T-helper 1 cell treated with Interleukin-12 subunit alpha and Interleukin-12 subunit beta and Interleukin-4 antibody, amounts not matched to agents 30 μg/mL and 1 μg/mL, for 36 hours (primary cell): ENCODE data around the gene COL18A1.

ENCODE experiments used
- H3K27ac Mint-ChIP-seq: one replicate; pipeline ENCODE4 v1.8.0; 2021; ENCODE audit warnings: mild to moderate bottlenecking, mixed read lengths
- H3K27me3 Mint-ChIP-seq: one replicate; pipeline ENCODE4 v1.8.0; 2021; ENCODE audit warnings: low read depth, mixed read lengths
- H3K36me3 Mint-ChIP-seq: one replicate; pipeline ENCODE4 v1.8.0; 2021; ENCODE audit warnings: low read depth, mixed read lengths
- H3K4me1 Mint-ChIP-seq: one replicate; pipeline ENCODE4 v1.8.0; 2021; ENCODE audit warnings: low read depth, mixed read lengths
- H3K4me3 Mint-ChIP-seq: one replicate; pipeline ENCODE4 v1.8.0; 2021; ENCODE audit warnings: mild to moderate bottlenecking, moderate library complexity, mixed read lengths
- H3K9me3 Mint-ChIP-seq: one replicate; pipeline ENCODE4 v1.8.0; 2021; ENCODE audit warnings: mixed read lengths

Gene COL18A1

DNA sequence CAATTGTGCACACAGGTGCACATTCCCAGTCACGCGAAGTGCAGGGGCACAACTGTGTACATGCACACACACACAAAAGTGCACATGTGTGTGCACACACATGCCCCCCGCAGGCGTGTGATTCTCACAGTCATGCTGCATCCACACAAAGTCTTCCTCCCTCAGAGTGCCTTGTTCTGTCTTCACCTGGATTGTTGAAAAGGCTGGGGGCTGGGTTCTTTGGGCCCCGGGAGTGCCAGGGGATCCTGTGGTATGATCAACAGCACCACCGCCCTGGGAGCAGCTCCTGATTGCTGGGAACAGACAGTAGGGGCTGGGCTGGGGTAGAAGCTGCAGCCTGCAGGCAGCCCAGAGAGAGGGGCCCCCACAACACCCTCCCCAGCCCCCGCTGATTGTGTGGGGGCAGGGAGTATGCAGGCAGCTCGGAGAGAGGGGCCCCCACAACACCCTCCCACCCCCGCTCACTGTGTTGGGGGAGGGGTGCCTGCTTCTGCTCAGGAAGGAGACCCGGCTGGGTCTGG, 3.4 kb downstream of the COL18A1 start:
- Mint-ChIP-seq H3K36me3 (peaks cover 1% of the 10 kb centered on the region), H3K27ac (no peak overlapping the region), H3K4me3 (no peak overlapping the region), H3K4me1 (peaks cover 4% of the 10 kb centered on the region), H3K9me3 (no peaks in the 10 kb centered on the region), H3K27me3 (peaks cover 35% of the 10 kb centered on the region)

DNA sequence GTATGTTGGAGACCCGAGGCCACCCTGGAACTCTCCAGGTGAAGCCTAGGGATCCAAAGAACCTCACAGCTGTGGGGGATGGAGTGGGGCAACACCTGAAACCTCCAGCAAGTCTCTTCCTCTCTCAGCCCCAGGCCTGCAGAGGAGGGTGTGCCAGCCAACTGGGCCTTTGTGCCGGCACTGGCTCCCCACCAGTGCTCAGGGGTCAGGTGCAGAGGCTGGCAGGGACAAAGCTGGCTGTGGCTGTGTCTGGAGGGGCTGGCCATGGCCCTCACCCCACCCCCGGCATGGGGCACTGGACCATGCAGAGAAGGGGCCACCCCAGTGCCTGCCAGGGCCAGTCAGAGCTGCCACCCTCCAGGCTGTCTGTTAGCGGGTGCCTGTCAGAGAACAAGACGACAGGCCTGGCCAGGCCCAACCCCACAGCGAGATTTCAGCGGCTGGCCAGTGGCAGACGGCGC, 3.9 kb downstream of the COL18A1 start:
- no peaks in the 10 kb centered on the region for H3K36me3 Mint-ChIP-seq
- peaks cover 30% of the 10 kb centered on the region for H3K27me3 Mint-ChIP-seq
- H3K9me3 Mint-ChIP-seq = no peaks in the 10 kb centered on the region
- no peak overlapping the region for H3K27ac Mint-ChIP-seq
- peaks cover 2% of the 10 kb centered on the region for H3K4me1 Mint-ChIP-seq
- H3K4me3 Mint-ChIP-seq = no peak overlapping the region

DNA sequence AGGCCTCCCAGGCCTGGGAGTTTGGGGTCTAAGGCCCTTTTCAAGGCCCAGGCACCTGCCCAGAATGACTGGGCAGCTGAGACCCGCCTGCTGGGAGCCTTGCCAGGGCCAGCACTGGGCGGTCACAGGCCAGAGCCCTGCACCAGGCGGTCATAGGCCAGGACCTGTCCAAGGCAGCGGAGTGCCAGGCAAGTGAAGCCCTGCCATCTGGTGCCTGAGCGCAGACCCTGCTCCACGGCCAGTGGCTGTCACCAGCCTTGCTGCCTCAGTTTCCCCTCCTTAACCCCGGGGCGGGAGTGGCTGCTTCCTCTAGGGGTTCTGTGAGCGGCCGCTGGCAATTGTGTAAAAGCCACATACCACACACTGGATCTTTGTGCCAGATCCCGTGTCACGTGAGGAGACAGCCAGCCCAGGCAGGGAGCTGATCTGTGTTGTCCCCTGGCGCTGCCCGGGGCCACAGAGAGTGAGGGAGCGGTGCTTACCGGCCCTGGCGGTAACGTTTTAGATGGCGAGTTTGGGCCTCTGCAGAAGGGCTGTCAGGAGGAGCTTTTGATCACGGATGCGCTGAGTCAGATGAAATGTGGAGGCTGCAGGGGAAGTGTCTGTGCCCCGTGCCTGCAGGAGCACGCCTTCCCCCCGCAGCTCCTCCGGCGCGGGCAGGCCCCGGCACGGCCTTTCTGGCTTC, 4.6 kb downstream of the COL18A1 start:
- H3K4me3 Mint-ChIP-seq = no peak overlapping the region
- no peaks in the 10 kb centered on the region for H3K4me1 Mint-ChIP-seq
- H3K9me3 Mint-ChIP-seq = no peaks in the 10 kb centered on the region
- peaks cover 23% of the 10 kb centered on the region for H3K27me3 Mint-ChIP-seq
- H3K27ac Mint-ChIP-seq = no peak overlapping the region
- no peaks in the 10 kb centered on the region for H3K36me3 Mint-ChIP-seq

DNA sequence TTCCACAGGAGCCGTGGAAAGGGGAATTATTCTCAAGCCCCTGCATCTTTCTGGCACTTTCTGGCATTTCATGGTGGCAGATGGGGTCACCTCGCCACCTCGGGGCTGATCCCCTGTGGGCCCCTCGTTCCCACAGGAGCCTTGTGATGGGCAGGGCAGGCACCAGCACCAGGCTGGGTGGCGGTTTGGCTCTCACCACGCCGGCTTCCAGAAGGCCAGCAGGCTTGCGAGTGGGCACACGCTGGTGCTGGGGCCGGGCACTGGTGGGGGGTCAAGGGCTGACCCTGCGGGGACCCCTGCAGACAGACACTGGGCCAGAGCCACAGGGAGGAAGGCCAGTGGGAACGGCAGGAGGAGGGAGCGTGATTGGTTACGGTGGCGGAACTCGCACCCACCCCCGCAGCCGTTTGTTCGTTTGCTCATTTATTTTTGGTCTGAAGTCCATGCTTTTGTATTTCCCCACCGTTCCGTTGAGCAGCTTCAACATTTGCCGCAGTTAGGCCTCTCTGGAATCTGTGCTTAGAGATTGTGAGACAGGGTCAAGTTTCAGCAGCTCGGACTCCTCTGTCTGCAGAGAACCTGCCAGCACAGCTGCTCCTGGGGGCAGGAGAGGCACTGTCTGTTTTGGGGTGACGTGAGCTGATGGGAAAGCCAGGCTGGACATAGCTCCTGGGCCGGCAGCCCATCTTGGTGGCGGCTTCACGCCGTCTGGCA, 5.3 kb downstream of the COL18A1 start:
- Mint-ChIP-seq H3K36me3 (no peaks in the 10 kb centered on the region), H3K27ac (no peak overlapping the region), H3K27me3 (peaks cover 23% of the 10 kb centered on the region), H3K4me1 (no peaks in the 10 kb centered on the region), H3K9me3 (no peaks in the 10 kb centered on the region), H3K4me3 (no peak overlapping the region)

DNA sequence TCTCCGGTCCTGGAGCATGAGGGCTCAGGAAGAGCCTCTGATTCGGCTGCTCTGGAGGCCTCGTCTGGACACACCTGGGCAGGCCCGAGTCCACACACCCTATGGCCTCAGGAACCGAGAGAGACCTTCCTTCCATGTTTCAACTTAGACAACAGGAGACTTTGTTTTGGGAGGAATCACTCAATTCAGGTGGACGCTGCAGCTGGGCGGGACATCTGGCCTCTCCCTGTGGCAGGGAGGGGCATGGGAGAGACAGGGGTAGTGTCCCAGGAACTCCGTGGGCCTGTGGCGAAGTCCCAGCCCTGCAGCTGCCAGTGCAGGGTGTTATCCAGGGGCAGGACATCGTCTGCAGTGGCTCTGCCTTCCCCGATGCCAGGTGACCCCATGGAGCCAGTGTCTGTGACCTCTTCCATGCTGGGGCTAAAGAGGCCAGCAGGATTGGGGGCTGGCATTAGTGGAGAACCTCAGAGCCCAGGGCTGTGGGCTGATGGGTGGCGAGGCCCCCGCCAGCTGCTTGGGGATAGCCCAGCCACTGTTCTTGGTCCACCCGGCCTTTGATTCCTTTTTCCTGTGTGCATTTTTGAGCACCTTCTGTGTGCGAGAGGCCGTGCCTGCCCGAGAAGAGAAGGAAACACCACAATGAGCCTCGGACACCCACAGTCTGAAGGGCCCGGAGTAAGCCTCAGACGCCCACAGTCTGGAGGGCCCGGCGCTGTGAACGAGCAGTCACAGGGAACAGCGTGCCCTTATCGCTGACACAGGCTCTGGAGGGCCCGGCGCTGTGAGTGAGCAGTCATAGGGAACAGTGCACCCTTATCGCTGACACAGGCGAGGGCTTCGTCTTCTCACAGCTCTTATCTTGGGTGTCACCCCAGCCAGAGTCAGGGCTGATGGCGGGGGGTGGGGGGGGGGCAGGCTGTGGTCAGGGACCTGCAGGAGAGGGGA, 6.2 kb downstream of the COL18A1 start:
- Mint-ChIP-seq H3K9me3 (no peaks in the 10 kb centered on the region), H3K36me3 (no peaks in the 10 kb centered on the region), H3K27me3 (peaks cover 22% of the 10 kb centered on the region), H3K27ac (no peak overlapping the region), H3K4me3 (no peak overlapping the region), H3K4me1 (no peaks in the 10 kb centered on the region)

DNA sequence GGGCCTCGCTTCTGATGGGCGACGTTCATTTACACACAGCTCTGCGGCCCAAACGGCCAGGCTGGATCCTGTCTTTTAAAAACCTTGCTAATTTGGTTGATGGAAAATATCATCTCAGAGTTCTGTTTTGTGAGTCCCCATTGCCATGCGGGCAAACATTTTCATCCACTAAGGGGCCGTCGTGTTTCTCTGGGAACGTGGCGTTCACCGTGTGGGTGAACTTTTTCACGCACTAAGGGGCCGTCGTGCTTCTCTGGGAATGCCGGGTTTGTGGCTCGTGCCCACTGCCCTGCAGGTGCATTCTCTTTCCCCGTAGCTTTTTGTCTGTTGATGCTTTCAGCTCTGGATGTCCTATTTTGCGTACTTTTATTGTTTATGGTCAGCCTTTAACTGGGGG, 6.8 kb downstream of the COL18A1 start:
- Mint-ChIP-seq H3K27ac (no peak overlapping the region), H3K4me1 (no peaks in the 10 kb centered on the region), H3K9me3 (no peaks in the 10 kb centered on the region), H3K36me3 (no peaks in the 10 kb centered on the region), H3K27me3 (peaks cover 16% of the 10 kb centered on the region), H3K4me3 (no peak overlapping the region)

DNA sequence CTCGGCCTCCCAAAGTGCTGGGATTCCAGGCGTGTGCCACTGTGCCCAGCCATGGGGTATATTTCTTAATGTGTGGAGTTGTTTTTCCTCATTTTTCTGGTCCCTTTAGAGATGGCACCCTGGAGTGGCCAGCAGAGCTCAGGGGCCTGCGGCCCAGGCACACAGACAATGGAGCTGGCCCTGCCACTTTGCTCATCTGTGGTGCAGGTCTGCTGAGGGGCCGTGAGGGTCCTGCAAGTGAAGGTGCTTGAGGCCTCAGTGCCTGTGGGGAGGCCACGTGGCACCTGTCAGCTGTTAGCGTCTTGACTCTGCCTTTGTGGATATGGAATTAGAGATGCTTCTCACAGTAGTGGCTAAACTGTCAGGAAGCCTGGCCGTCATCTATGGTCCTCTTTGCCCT, 7.5 kb downstream of the COL18A1 start:
- H3K27me3 Mint-ChIP-seq = peaks cover 9% of the 10 kb centered on the region
- H3K36me3 Mint-ChIP-seq = no peaks in the 10 kb centered on the region
- H3K27ac Mint-ChIP-seq = no peak overlapping the region
- no peaks in the 10 kb centered on the region for H3K4me1 Mint-ChIP-seq
- no peaks in the 10 kb centered on the region for H3K9me3 Mint-ChIP-seq
- H3K4me3 Mint-ChIP-seq = no peak overlapping the region

DNA sequence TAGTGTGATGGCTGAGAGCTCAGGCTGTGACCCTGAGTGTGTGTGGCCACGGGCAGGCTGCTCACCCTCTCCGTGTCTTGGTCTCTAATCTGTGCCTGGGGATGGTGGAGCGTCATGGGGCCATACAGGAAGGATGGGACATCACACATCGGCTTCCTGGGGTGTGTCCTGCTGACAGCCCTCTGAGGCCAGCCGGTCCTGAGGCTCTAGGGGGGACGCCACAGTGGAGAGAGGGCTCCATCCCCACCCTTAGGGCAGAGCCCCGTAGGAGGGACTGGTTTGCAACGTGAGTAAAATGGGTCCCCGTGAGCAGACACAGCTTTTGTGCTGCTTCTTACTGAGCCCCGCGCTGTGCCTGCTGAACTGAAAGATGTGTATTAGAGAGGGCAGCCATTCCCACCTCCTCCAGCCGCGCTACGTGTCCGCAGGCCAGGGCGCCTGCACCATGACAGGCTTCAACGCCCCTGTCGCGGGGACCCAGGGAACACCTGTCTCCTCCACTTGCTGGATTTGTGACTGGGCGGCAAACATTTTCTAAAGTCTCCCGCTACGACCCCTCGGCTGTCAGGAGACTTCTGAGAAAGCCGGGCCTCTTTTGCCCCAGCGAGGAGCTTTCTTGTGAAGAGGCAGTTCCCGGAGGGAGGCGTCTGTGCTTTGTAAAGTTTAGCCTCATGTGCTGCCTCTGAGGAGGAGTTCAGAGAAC, 8.1 kb downstream of the COL18A1 start:
- no peaks in the 10 kb centered on the region for H3K9me3 Mint-ChIP-seq
- H3K36me3 Mint-ChIP-seq = no peaks in the 10 kb centered on the region
- H3K27ac Mint-ChIP-seq = no peak overlapping the region
- peaks cover 3% of the 10 kb centered on the region for H3K27me3 Mint-ChIP-seq
- no peaks in the 10 kb centered on the region for H3K4me1 Mint-ChIP-seq
- no peak overlapping the region for H3K4me3 Mint-ChIP-seq

DNA sequence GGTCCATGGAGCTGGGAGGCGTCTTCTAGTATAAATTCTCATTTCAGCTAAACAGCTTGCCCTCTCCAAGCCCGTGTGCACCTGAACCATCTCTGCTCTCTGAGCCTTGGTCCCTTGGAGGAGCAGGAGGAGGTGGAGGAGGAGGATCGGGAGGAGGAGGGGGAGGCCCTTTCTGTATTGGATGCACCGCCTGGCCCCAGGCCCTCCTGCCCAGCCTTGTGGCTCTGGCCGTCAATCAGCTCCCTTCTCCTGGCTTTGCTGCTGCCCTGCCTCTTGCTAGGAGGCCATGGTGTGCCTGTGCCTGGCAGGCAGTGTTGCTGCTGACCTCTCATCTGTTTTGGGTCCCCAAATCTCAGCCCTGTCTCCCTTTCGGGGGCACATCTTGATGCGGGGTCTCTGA, 9.0 kb downstream of the COL18A1 start:
- no peak overlapping the region for H3K4me3 Mint-ChIP-seq
- no peaks in the 10 kb centered on the region for H3K36me3 Mint-ChIP-seq
- H3K9me3 Mint-ChIP-seq = no peaks in the 10 kb centered on the region
- H3K4me1 Mint-ChIP-seq = no peaks in the 10 kb centered on the region
- no peaks in the 10 kb centered on the region for H3K27me3 Mint-ChIP-seq
- no peak overlapping the region for H3K27ac Mint-ChIP-seq

DNA sequence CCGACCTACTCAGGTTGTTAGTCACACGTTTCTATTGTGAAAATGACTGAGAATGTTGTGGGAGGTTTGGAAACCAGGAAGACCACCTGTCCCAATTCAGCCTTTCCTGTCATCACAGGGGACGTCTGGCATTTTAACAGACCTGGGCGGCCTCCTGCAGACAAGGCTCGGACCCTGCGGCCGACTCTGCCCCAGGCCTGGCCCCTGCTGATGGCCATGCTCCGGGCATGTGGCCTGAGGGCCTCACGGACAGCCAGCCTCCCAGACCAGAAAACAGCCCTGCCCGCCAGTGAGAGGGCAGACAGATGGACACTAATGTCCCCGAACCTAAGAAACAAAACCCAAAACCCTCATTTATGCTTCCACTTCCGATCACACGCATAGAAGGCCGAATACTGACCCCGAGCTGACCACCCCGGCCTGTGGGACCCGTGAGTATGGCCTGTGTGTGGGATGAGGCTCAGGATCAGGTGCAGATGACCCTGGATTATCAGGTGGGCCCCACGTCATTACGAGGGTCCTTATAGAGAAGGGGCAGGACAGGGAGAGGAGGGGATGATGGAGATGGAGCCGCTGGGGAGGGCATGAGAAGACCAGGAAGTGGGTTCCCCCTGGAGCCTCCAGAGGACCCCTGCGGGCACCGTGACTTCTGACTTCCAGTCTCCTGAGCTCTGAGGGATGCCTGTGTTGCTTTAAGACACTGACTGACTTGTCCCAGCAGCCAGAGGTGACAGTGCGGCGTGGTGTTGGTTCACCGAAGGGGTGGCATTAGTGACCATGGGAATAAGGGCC, 9.6 kb downstream of the COL18A1 start:
- no peaks in the 10 kb centered on the region for H3K27me3 Mint-ChIP-seq
- H3K9me3 Mint-ChIP-seq = no peaks in the 10 kb centered on the region
- no peaks in the 10 kb centered on the region for H3K4me1 Mint-ChIP-seq
- no peak overlapping the region for H3K4me3 Mint-ChIP-seq
- no peaks in the 10 kb centered on the region for H3K36me3 Mint-ChIP-seq
- no peak overlapping the region for H3K27ac Mint-ChIP-seq

DNA sequence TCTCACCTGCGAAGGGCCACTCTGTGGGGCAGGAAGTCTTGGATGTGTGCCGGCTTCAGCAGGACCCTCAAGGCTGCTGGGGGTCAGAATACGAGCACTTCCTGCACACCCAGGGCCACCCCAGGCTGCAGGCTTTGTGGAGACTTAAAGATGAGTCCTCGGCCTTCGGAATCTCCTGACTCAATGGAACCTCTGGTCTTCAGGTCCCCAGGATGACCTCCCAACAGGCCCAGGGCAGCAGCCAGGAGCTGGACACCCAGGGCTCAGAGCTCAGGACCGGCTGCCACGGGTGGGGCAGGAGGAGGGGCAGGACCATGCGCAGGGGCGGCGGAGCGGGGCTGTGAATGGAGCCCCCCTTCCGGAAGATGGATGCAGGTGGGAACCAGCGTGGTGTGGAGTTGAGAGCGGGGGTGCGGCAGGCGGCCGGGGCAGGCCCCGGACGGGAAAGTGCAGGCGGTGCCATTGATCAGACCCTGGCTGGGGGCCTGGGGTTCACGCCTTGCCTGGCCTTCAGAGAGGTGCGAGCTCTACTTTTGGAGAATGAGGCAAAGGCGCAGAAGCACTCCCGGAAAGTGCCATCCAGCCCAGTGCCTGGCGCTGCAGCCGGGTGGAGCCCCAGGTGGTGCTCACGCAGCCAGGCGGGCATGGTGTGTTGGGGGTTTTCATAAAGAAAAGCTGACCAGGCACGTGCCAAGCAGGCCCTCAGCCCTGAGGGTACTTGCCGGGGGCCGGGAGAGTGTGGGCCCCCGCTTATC, 10.4 kb downstream of the COL18A1 start:
- Mint-ChIP-seq H3K4me1 (no peaks in the 10 kb centered on the region), H3K27me3 (no peaks in the 10 kb centered on the region), H3K36me3 (no peaks in the 10 kb centered on the region), H3K27ac (no peak overlapping the region), H3K9me3 (no peaks in the 10 kb centered on the region), H3K4me3 (no peak overlapping the region)

DNA sequence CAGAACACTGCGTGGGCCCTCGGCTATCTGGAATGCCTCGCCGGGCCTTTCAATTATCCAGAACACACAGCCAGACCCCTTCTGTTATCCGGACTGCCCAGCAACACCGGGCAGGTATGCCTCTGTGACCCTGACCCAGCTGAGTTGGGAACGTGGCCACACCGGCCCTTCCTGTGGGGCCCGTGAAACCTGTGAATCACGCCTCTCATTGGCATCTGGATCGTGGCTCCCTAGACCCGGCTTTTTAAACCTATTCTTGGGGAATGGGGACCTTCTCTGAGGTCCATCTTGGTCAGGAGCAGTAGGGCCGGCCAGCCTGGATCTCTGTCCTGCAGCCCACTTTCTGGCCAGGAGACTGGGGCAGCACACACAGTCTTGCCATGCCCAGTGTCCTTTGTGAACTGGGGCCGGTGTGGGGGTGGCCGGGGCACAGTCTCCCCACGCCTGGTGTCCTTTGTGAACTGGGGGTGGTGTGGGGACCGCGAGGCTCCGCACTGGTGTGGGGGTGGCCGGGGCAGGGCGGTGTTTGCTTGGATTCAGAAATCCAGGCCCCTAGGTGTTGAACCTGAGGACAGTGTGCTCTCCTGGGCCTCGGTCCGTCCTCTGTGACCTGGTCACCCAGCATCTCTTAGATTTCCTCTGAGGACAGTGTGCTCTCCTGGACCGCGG, 11.1 kb downstream of the COL18A1 start:
- Mint-ChIP-seq H3K9me3 (no peaks in the 10 kb centered on the region), H3K4me3 (no peak overlapping the region), H3K27ac (no peak overlapping the region), H3K4me1 (no peaks in the 10 kb centered on the region), H3K27me3 (no peaks in the 10 kb centered on the region), H3K36me3 (no peaks in the 10 kb centered on the region)
